SK-N-SH (cell line): ENCODE measurements around the gene FAM216A. TPM values are rescaled to one million over a fixed set of nuclear protein-coding genes. Genes with fewer than 3 reads are reported as not detected.
"Not testable (repeated sequence)": the region's sequence is repeated elsewhere in the genome, so short reads cannot be mapped to it uniquely, and the experiment has no call there.

Source experiments
- CTCF ChIA-PET: fragments of 300-600, 350-600 bp; formaldehyde crosslinking; extraction: SDS; loops from one replicate; lab custom pipeline; 2021; lab: Yijun Ruan, JAX
- POLR2A ChIA-PET: fragments of 350-600 bp; sonication (Branson Sonifier 250); formaldehyde crosslinking; extraction: SDS; loops from one replicate; lab custom pipeline; 2020; ENCODE audit warnings: antibody characterized with exemption, inconsistent platforms; lab: Yijun Ruan, JAX
- DNase-seq: peaks from one replicate; pipeline ENCODE4 v3.0.0; 2012
- H2AFZ ChIP-seq: fragments of 200-600 bp; sonication (generic); 2 replicates; pipeline ENCODE4 v1.8.1; 2016; ENCODE audit warnings: antibody characterized with exemption, mild to moderate bottlenecking, low read depth
- H3F3A ChIP-seq: fragments of 200-600 bp; sonication (generic); replicated peaks from 2 replicates; pipeline ENCODE3; 2016; ENCODE audit warnings: antibody characterized with exemption, mild to moderate bottlenecking; ENCODE audit not compliant: insufficient read depth
- H3K27ac ChIP-seq, 2 experiments: fragments of 200-500 bp in 1 of 2; fragments of 200-600 bp in 1 of 2; sonication (Bioruptor generic) in 1 of 2; sonication (generic), shearing (Covaris generic) in 1 of 2; 2 replicates each; pipeline versions ENCODE4 v1.5.1 to v1.6.1; 2014 to 2016; ENCODE audit warnings: low read depth in 2 of 2, inconsistent platforms in 1 of 2, low read length in 1 of 2, mild to moderate bottlenecking in 1 of 2, mixed read lengths in 1 of 2
- H3K27me3 ChIP-seq: fragments of 200-600 bp; sonication (generic), shearing (Covaris generic); 2 replicates; pipeline ENCODE4 v1.6.1; 2016; ENCODE audit warnings: mixed run types; ENCODE audit not compliant: insufficient read depth
- H3K36me3 ChIP-seq, 2 experiments: fragments of 200-500 bp in 1 of 2; fragments of 200-600 bp in 1 of 2; sonication (Bioruptor generic) in 1 of 2; sonication (generic) in 1 of 2; replicated peaks in 1 of 2; 2 replicates each; pipeline versions ENCODE3 to v1.5.1; 2014 to 2016; ENCODE audit warnings: low read length in 1 of 2, mild to moderate bottlenecking in 1 of 2; ENCODE audit not compliant: insufficient read depth in 2 of 2, control insufficient read depth in 1 of 2
- H3K4me1 ChIP-seq, 2 experiments: fragments of 200-500 bp in 1 of 2; fragments of 200-600 bp in 1 of 2; sonication (Bioruptor generic) in 1 of 2; sonication (generic), shearing (Covaris generic) in 1 of 2; 2 replicates each; pipeline versions ENCODE4 v1.5.1 to v1.6.1; 2014 to 2016; ENCODE audit warnings: low read depth in 1 of 2, low read length in 1 of 2, mixed run types in 1 of 2; ENCODE audit not compliant: insufficient read depth in 2 of 2, control insufficient read depth in 1 of 2
- H3K4me2 ChIP-seq: fragments of 200-600 bp; sonication (generic), shearing (Covaris generic); 2 replicates; pipeline ENCODE4 v1.6.1; 2017; ENCODE audit warnings: mixed run types
- H3K4me3 ChIP-seq, 2 experiments: fragments of 200-500 bp in 1 of 2; fragments of 200-600 bp in 1 of 2; sonication (Bioruptor generic) in 1 of 2; sonication (generic), shearing (Covaris generic) in 1 of 2; 2 replicates each; pipeline versions ENCODE4 v1.5.1 to v1.8.1; 2014 to 2016; ENCODE audit warnings: low read depth in 2 of 2, inconsistent platforms in 1 of 2, low read length in 1 of 2, mild to moderate bottlenecking in 1 of 2, mixed read lengths in 1 of 2, moderate library complexity in 1 of 2
- H3K79me2 ChIP-seq: fragments of 200-600 bp; sonication (generic); 2 replicates; pipeline ENCODE4 v1.8.1; 2017; ENCODE audit warnings: mild to moderate bottlenecking; ENCODE audit not compliant: insufficient read depth
- H3K9ac ChIP-seq: fragments of 200-600 bp; sonication (generic); 2 replicates; pipeline ENCODE4 v1.6.1; 2017; ENCODE audit warnings: mixed run types
- H3K9me2 ChIP-seq: fragments of 200-600 bp; sonication (generic); 2 replicates; pipeline ENCODE4 v1.6.1; 2017; ENCODE audit warnings: mixed run types
- H3K9me3 ChIP-seq: fragments of 200-600 bp; sonication (generic); 2 replicates; pipeline ENCODE4 v1.6.1; 2017; ENCODE audit warnings: mixed run types, mild to moderate bottlenecking, moderate library complexity
- H4K20me1 ChIP-seq: fragments of 200-600 bp; sonication (generic); 2 replicates; pipeline ENCODE4 v1.6.1; 2017; ENCODE audit warnings: mild to moderate bottlenecking, mixed run types; ENCODE audit not compliant: insufficient read depth
- ELF1 ChIP-seq: IDR thresholded peaks from 2 replicates; pipeline ENCODE4 v1.4.0; 2012
- EP300 ChIP-seq, 2 experiments: IDR thresholded peaks; 2 replicates each; pipeline versions ENCODE4 v1.4.0 to v1.6.1; 2012; ENCODE audit warnings: borderline replicate concordance in 1 of 2, low read depth in 1 of 2, low read length in 1 of 2
- EZH2phosphoT487 ChIP-seq: fragments of 200-600 bp; sonication (generic); IDR thresholded peaks from 2 replicates; pipeline ENCODE4 v1.6.1; 2017; ENCODE audit warnings: low read depth, mixed run types, mild to moderate bottlenecking, antibody characterized with exemption, moderate library complexity, borderline replicate concordance
- FOSL2 ChIP-seq: IDR thresholded peaks from 2 replicates; pipeline ENCODE4 v1.4.0; 2012; ENCODE audit warnings: low read depth, mild to moderate bottlenecking, moderate library complexity, borderline replicate concordance
- IRF3 ChIP-seq: fragments of 150-350 bp; IDR thresholded peaks from 2 replicates; pipeline ENCODE4 v1.6.1; 2016; ENCODE audit warnings: mild to moderate bottlenecking, low read depth, low read length
- MAX ChIP-seq: IDR thresholded peaks from 2 replicates; pipeline ENCODE4 v1.4.0; 2012; ENCODE audit warnings: low read depth
- MEF2A ChIP-seq: IDR thresholded peaks from 2 replicates; pipeline ENCODE4 v1.4.0; 2012; ENCODE audit warnings: low read depth, borderline replicate concordance
- MXI1 ChIP-seq: IDR thresholded peaks from 2 replicates; pipeline ENCODE4 v1.6.1; 2012; ENCODE audit warnings: mild to moderate bottlenecking, low read depth, low read length, improper control_type of control experiment
- NRF1 ChIP-seq: IDR thresholded peaks from 2 replicates; pipeline ENCODE4 v1.6.1; 2012; ENCODE audit warnings: low read depth, mild to moderate bottlenecking, low read length
- PBX3 ChIP-seq: IDR thresholded peaks from 2 replicates; pipeline ENCODE4; 2012
- RAD21 ChIP-seq: IDR thresholded peaks from 2 replicates; pipeline ENCODE4 v1.6.1; 2012; ENCODE audit warnings: mild to moderate bottlenecking, low read length
- RCOR1 ChIP-seq: fragments of 150-350 bp; IDR thresholded peaks from 2 replicates; pipeline ENCODE4 v1.6.1; 2017; ENCODE audit warnings: antibody characterized with exemption, low read length
- RFX5 ChIP-seq: IDR thresholded peaks from 2 replicates; pipeline ENCODE4 v1.6.1; 2012; ENCODE audit warnings: mild to moderate bottlenecking, improper control_type of control experiment, low read length
- SIN3A ChIP-seq: IDR thresholded peaks from 2 replicates; pipeline ENCODE4 v1.6.1; 2012; ENCODE audit warnings: low read depth, mild to moderate bottlenecking, low read length, moderate library complexity, borderline replicate concordance
- TAF1 ChIP-seq: IDR thresholded peaks from 2 replicates; pipeline ENCODE4 v1.6.1; 2012; ENCODE audit warnings: low read depth, mild to moderate bottlenecking, low read length, moderate library complexity, borderline replicate concordance
- USF1 ChIP-seq: IDR thresholded peaks from 2 replicates; pipeline ENCODE4 v1.4.0; 2012; ENCODE audit warnings: low read depth, borderline replicate concordance
- WGBS: methylation state at CpG from one replicate; pipeline ENCODE4 v1.1.6; 2017; ENCODE audit warnings: low lambda C conversion rate; 5-methylcytosine and 5-hydroxymethylcytosine counted together
- polyA plus RNA-seq, 3 experiments: library from polyadenylated mRNA; depleted of rRNA; stranded (reverse); fragments of >200 nt; gene quantifications; 2 replicates each; pipeline ENCODE4 v1.2.3, GENCODE V29; 2012

FAM216A gene
- polyA plus RNA-seq, 1 of the 3 experiments (the other 2 are of a cell fraction), result 29.8 TPM

GRCh38 chr12:110424237-110424636, 44.4 kb upstream of the FAM216A start:
- TF ChIP-seq SIN3A (no peak), RAD21 (no peak), MXI1 (no peak), TAF1 (no peak), MAX (no peak)
- Histone ChIP-seq H3K27ac (no peak overlapping the region), H3K4me3 (no peak overlapping the region), H3K27me3 (no peaks in the 10 kb centered on the region), H3K79me2 (no peaks in the 10 kb centered on the region), H3K4me2 (no peak overlapping the region), H3K9me2 (no peaks in the 10 kb centered on the region), H3K36me3 (no peaks in the 10 kb centered on the region), H2AFZ (no peak overlapping the region), H3F3A (no peaks in the 10 kb centered on the region), H3K9ac (no peak overlapping the region), H4K20me1 (no peaks in the 10 kb centered on the region), H3K4me1 (no peaks in the 10 kb centered on the region; a peak in 1 of 4 replicates), H3K9me3 (no peaks in the 10 kb centered on the region)
- ChIA-PET POLR2A (no interaction called here), CTCF (interaction anchor here (0.6 to 2.0 kb wide), 7 partner anchors 23 to 366 kb away, joined by 3 to 9 read pairs (median 3); partner anchors contain the start of genes ARPC3 and FAM216A)
- no peak for DNase-seq
- 69% methylated on average over 3 of the region's 3 CpGs for WGBS

- no peaks in the 10 kb centered on the region for H3K9me2 ChIP-seq
- no peak overlapping the region for H2AFZ ChIP-seq
- ChIA-PET CTCF (interaction anchor here (1.1 to 2.0 kb wide), 3 partner anchors 23 to 327 kb away, joined by 3 to 9 read pairs (median 3); partner anchors contain the start of gene ARPC3), POLR2A (no interaction called here)
- no peak overlapping the region for H3K9ac ChIP-seq
- no peaks in the 10 kb centered on the region; a peak in 1 of 4 replicates for H3K4me1 ChIP-seq
- no peaks in the 10 kb centered on the region for H4K20me1 ChIP-seq
- H3K9me3 ChIP-seq, result no peaks in the 10 kb centered on the region
- no peak for TF ChIP-seq FOSL2
- no peak for TF ChIP-seq PBX3
- TF ChIP-seq RCOR1, result 0 out of 2 replicates have a peak, but pooled peaks have one; percentile 37
- TF ChIP-seq USF1, result no peak
- TF ChIP-seq EZH2phosphoT487, result no peak
- no peak for TF ChIP-seq RFX5
- TF ChIP-seq IRF3, result no peak
- TF ChIP-seq EP300 (IDR thresholded peaks at IDR 0.05; ENCODE audit: borderline replicate concordance in 1 of 2, low read depth in 1 of 2, low read length in 1 of 2), result peak in 1 of 2 experiments; percentile 46; a peak in 1 of 4 replicates
- no peak for TF ChIP-seq NRF1
- TF ChIP-seq SIN3A, result no peak
- TF ChIP-seq ELF1, result no peak
- TF ChIP-seq MEF2A, result no peak
- H3K79me2 ChIP-seq, result no peaks in the 10 kb centered on the region
- H3K4me2 ChIP-seq, result no peak overlapping the region
- H3K27ac ChIP-seq, result peak overlapping the region in 1 of 2 experiments; percentile 24; a peak in 2 of 4 replicates
- H3K4me3 ChIP-seq, result no peak overlapping the region
- no peaks in the 10 kb centered on the region for H3K36me3 ChIP-seq
- DNase-seq, result peak; percentile 54
- no peaks in the 10 kb centered on the region for H3K27me3 ChIP-seq
- H3F3A ChIP-seq, result no peaks in the 10 kb centered on the region
- WGBS, result 19% methylated on average over 3 of the region's 3 CpGs
These were observed 42.2 kb upstream of the FAM216A start for GRCh38 chr12:110426406-110426805.

GRCh38 chr12:110429676-110430075, 39.0 kb upstream of the FAM216A start:
- H4K20me1 ChIP-seq, H2AFZ ChIP-seq, H3K9me3 ChIP-seq, H3K4me3 ChIP-seq, DNase-seq, H3K27me3 ChIP-seq, POLR2A ChIA-PET, H3K79me2 ChIP-seq, H3K4me1 ChIP-seq, H3K4me2 ChIP-seq, H3K9me2 ChIP-seq, H3K36me3 ChIP-seq, H3K9ac ChIP-seq, H3K27ac ChIP-seq: not testable (repeated sequence)
- CTCF ChIA-PET, result interaction anchor here (0.7 to 2.9 kb wide), 2 partner anchors 39 to 327 kb away, joined by 3 to 35 read pairs; partner anchors contain the start of gene FAM216A
- H3F3A ChIP-seq, result peaks cover 15% of the 10 kb centered on the region
- 99% methylated on average over 15 of the region's 15 CpGs for WGBS
